ENCODE measurements around the gene MEIOSIN. TPM values are rescaled to one million over a fixed set of nuclear protein-coding genes. Genes with fewer than 3 reads are reported as not detected.
A peak's percentile ranks its signal among the peaks of the same experiment; 100 is the strongest.
"Not testable (repeated sequence)": the region's sequence is repeated elsewhere in the genome, so short reads cannot be mapped to it uniquely, and the experiment has no call there.

The MEIOSIN gene
- total RNA-seq, 5 donors from 2014 or later (not counting 1 experiment from before 2014, with no cell fraction given), result not detected

- Histone ChIP-seq H3K4me1 (ENCODE audit: control insufficient read depth in 1 of 2, extremely low read depth in 1 of 2, insufficient read depth in 2 of 2, low read length in 2 of 2) (peaks cover 13 to 34% of the 10 kb centered on the region in 2 experiments), H3K27ac (ENCODE audit: low read length) (peak overlapping the region; percentile 88), H3K9me3 (no peaks in the 10 kb centered on the region), H3K36me3 (ENCODE audit: control insufficient read depth in 2 of 2, extremely low read depth in 1 of 2, insufficient read depth in 1 of 2, low read length in 1 of 2) (peaks cover 2 to 26% of the 10 kb centered on the region in 2 donors), H3K27me3 (replicated peaks in 1 of 2; ENCODE audit: control insufficient read depth in 2 of 2, extremely low read depth in 1 of 2, insufficient read depth in 2 of 2, low read length in 1 of 2) (no peaks in the 10 kb centered on the region), H3K4me3 (ENCODE audit: control insufficient read depth in 1 of 2, extremely low read depth in 1 of 2, low read length in 1 of 2) (peak overlapping the region; percentile 73 to 82)
- Mint-ChIP-seq H3K27ac (peak overlapping the region; percentile 98), H3K36me3 (peaks cover 12% of the 10 kb centered on the region), H3K4me3 (peak overlapping the region; percentile 93 to 98 (median 96)), H3K9me3 (no peaks in the 10 kb centered on the region), H3K4me1 (peaks cover 42 to 47% (median 47%) of the 10 kb centered on the region in 3 donors), H3K27me3 (no peaks in the 10 kb centered on the region)
- ATAC-seq (replicated peaks in 1 of 4) (peak; percentile 94 to 96 (median 94)), DNase-seq (peak; percentile 93 to 99 (median 97))
- 0% methylated on average over 33 of the region's 51 CpGs for WGBS (ENCODE audit: insufficient coverage)
- POLR2A ChIA-PET, result interaction anchor here in 1 of 2 donors (0.5 to 0.6 kb wide), 5 partner anchors 15 to 1714 kb away, joined by 3 to 8 read pairs (median 3); no protein-coding TSS in a partner anchor
- CTCF ChIA-PET, result interaction anchor here (0.5 to 3.8 kb wide), 13 partner anchors 10 to 951 kb away, joined by 3 to 30 read pairs (median 4); partner anchors contain the start of genes QPCTL (in 1 of the 2), SIX5 (in 1 of the 2), SNRPD2 (in 1 of the 2) and SYMPK (in 1 of the 2)
These were observed 15.9 kb upstream of the MEIOSIN start for GRCh38 chr19:45717131-45717982.

GRCh38 chr19:45717983-45718650 is 15.1 kb upstream of the MEIOSIN start:
- Histone ChIP-seq H3K4me3 (ENCODE audit: control insufficient read depth in 1 of 2, extremely low read depth in 1 of 2, low read length in 1 of 2) (peak overlapping the region; percentile 73 to 82), H3K4me1 (ENCODE audit: control insufficient read depth in 1 of 2, extremely low read depth in 1 of 2, insufficient read depth in 2 of 2, low read length in 2 of 2) (peaks cover 13 to 31% of the 10 kb centered on the region in 2 experiments), H3K27ac (ENCODE audit: low read length) (peak overlapping the region; percentile 88), H3K36me3 (ENCODE audit: control insufficient read depth in 2 of 2, extremely low read depth in 1 of 2, insufficient read depth in 1 of 2, low read length in 1 of 2) (peaks cover 0 to 23% of the 10 kb centered on the region in 2 donors), H3K9me3 (no peaks in the 10 kb centered on the region), H3K27me3 (replicated peaks in 1 of 2; ENCODE audit: control insufficient read depth in 2 of 2, extremely low read depth in 1 of 2, insufficient read depth in 2 of 2, low read length in 1 of 2) (no peaks in the 10 kb centered on the region)
- H3K27ac Mint-ChIP-seq, result peak overlapping the region; percentile 98
- ChIA-PET POLR2A (interaction anchor here in 1 of 2 donors (0.6 kb wide), 1 partner anchor 52 kb away, joined by 3 read pairs; no protein-coding TSS in a partner anchor), CTCF (interaction anchor here in 1 of 2 donors (0.5 to 3.8 kb wide), 5 partner anchors 12 to 145 kb away, joined by 3 to 30 read pairs (median 8); partner anchors contain the start of genes QPCTL, SIX5, SNRPD2 and SYMPK)
- H3K27me3 Mint-ChIP-seq, result no peaks in the 10 kb centered on the region
- WGBS (ENCODE audit: insufficient coverage), result 77% methylated on average over 9 of the region's 12 CpGs
- H3K9me3 Mint-ChIP-seq, result no peaks in the 10 kb centered on the region
- H3K4me1 Mint-ChIP-seq, result peaks cover 42 to 47% (median 47%) of the 10 kb centered on the region in 3 donors
- H3K4me3 Mint-ChIP-seq, result peak overlapping the region; percentile 93 to 98 (median 96)
- peaks cover 12% of the 10 kb centered on the region for H3K36me3 Mint-ChIP-seq
- ATAC-seq (replicated peaks in 1 of 4) (no peak), DNase-seq (peak in 1 of 35 experiments; percentile 16)

- ATAC-seq (replicated peaks in 1 of 4), result not testable (repeated sequence)
These were observed 13.2 kb upstream of the MEIOSIN start for GRCh38 chr19:45720065-45720464.

GRCh38 chr19:45728683-45729082 is 4.6 kb upstream of the MEIOSIN start:
- peak overlapping the region in 1 of 3 donors; percentile 43 for H3K4me3 Mint-ChIP-seq
- CTCF ChIA-PET, result interaction anchor here in 1 of 2 donors (0.6 kb wide), 1 partner anchor 8 kb away, joined by 5 read pairs; no protein-coding TSS in a partner anchor
- POLR2A ChIA-PET; DNase-seq; H3K27me3 ChIP-seq (replicated peaks in 1 of 2; ENCODE audit: control insufficient read depth in 2 of 2, extremely low read depth in 1 of 2, insufficient read depth in 2 of 2, low read length in 1 of 2); H3K9me3 ChIP-seq; H3K36me3 ChIP-seq (ENCODE audit: control insufficient read depth in 2 of 2, extremely low read depth in 1 of 2, insufficient read depth in 1 of 2, low read length in 1 of 2); H3K27ac Mint-ChIP-seq; H3K27ac ChIP-seq (ENCODE audit: low read length); H3K36me3 Mint-ChIP-seq; H3K27me3 Mint-ChIP-seq; H3K9me3 Mint-ChIP-seq; H3K4me3 ChIP-seq (ENCODE audit: control insufficient read depth in 1 of 2, extremely low read depth in 1 of 2, low read length in 1 of 2); ATAC-seq (replicated peaks in 1 of 4): not testable (repeated sequence)
- WGBS (ENCODE audit: insufficient coverage), result 95% methylated on average over 11 of the region's 18 CpGs
- H3K4me1 ChIP-seq (ENCODE audit: control insufficient read depth in 1 of 2, extremely low read depth in 1 of 2, insufficient read depth in 2 of 2, low read length in 2 of 2), result peaks cover 9 to 37% of the 10 kb centered on the region in 2 experiments
- H3K4me1 Mint-ChIP-seq, result peaks cover 41 to 44% (median 43%) of the 10 kb centered on the region in 3 donors

More at GRCh38 chr19:45720065-45720464, 13.2 kb upstream of the MEIOSIN start:
- peaks cover 15% of the 10 kb centered on the region for H3K36me3 Mint-ChIP-seq
- peaks cover 0 to 22% of the 10 kb centered on the region in 2 donors for H3K36me3 ChIP-seq (ENCODE audit: control insufficient read depth in 2 of 2, extremely low read depth in 1 of 2, insufficient read depth in 1 of 2, low read length in 1 of 2)
- H3K4me1 Mint-ChIP-seq, result peaks cover 43 to 45% (median 43%) of the 10 kb centered on the region in 3 donors
- H3K4me3 ChIP-seq (ENCODE audit: control insufficient read depth in 1 of 2, extremely low read depth in 1 of 2, low read length in 1 of 2); H3K9me3 Mint-ChIP-seq; H3K27me3 ChIP-seq (replicated peaks in 1 of 2; ENCODE audit: control insufficient read depth in 2 of 2, extremely low read depth in 1 of 2, insufficient read depth in 2 of 2, low read length in 1 of 2); DNase-seq; H3K4me3 Mint-ChIP-seq; POLR2A ChIA-PET; H3K9me3 ChIP-seq; H3K27ac Mint-ChIP-seq; H3K27me3 Mint-ChIP-seq; H3K27ac ChIP-seq (ENCODE audit: low read length): not testable (repeated sequence)
- peaks cover 13 to 31% of the 10 kb centered on the region in 2 experiments for H3K4me1 ChIP-seq (ENCODE audit: control insufficient read depth in 1 of 2, extremely low read depth in 1 of 2, insufficient read depth in 2 of 2, low read length in 2 of 2)
- WGBS (ENCODE audit: insufficient coverage), result 97% methylated on average over 7 of the region's 11 CpGs
- CTCF ChIA-PET, result interaction anchor here in 1 of 2 donors (0.6 kb wide), 1 partner anchor 9 kb away, joined by 5 read pairs; no protein-coding TSS in a partner anchor

- Histone ChIP-seq H3K27me3 (replicated peaks in 1 of 2; ENCODE audit: control insufficient read depth in 2 of 2, extremely low read depth in 1 of 2, insufficient read depth in 2 of 2, low read length in 1 of 2) (no peaks in the 10 kb centered on the region), H3K27ac (ENCODE audit: low read length) (peak overlapping the region; percentile 64), H3K9me3 (no peaks in the 10 kb centered on the region), H3K4me3 (ENCODE audit: control insufficient read depth in 1 of 2, extremely low read depth in 1 of 2, low read length in 1 of 2) (peak overlapping the region; percentile 63 to 82), H3K4me1 (ENCODE audit: control insufficient read depth in 1 of 2, extremely low read depth in 1 of 2, insufficient read depth in 2 of 2, low read length in 2 of 2) (peaks cover 9 to 37% of the 10 kb centered on the region in 2 experiments), H3K36me3 (ENCODE audit: control insufficient read depth in 2 of 2, extremely low read depth in 1 of 2, insufficient read depth in 1 of 2, low read length in 1 of 2) (peaks cover 0 to 4% of the 10 kb centered on the region in 2 donors)
- DNase-seq (no peak), ATAC-seq (replicated peaks in 1 of 4) (no peak)
- CTCF ChIA-PET, result interaction anchor here (0.6 to 1.5 kb wide), 4 partner anchors 13 to 26 kb away, joined by 3 to 7 read pairs (median 4); no protein-coding TSS in a partner anchor
- no peaks in the 10 kb centered on the region for H3K36me3 Mint-ChIP-seq
- H3K9me3 Mint-ChIP-seq, result no peaks in the 10 kb centered on the region
- H3K4me3 Mint-ChIP-seq, result peak overlapping the region; percentile 82 to 95 (median 92)
- WGBS (ENCODE audit: insufficient coverage), result 19% methylated on average over 7 of the region's 10 CpGs
- POLR2A ChIA-PET, result no interaction called here
- H3K27me3 Mint-ChIP-seq, result no peaks in the 10 kb centered on the region
- peaks cover 36 to 39% (median 38%) of the 10 kb centered on the region in 3 donors for H3K4me1 Mint-ChIP-seq
- peak overlapping the region; percentile 60 to 91 for H3K27ac Mint-ChIP-seq
These were observed 3.4 kb upstream of the MEIOSIN start for GRCh38 chr19:45729800-45730290.
